Omental fat pad (tissue), 4 donors: ENCODE data around the gene CACNG6. TPM values are rescaled to one million over a fixed set of nuclear protein-coding genes. Genes with fewer than 3 reads are reported as not detected.
"Not testable (repeated sequence)": the region's sequence is repeated elsewhere in the genome, so short reads cannot be mapped to it uniquely, and the experiment has no call there.

Experiments
- ATAC-seq: fragments of 150-250 bp; one replicate; pipeline ENCODE4 v1.9.1; 2016; ENCODE audit warnings: mild to moderate bottlenecking, moderate library complexity; ENCODE audit not compliant: low FRiP score
- DNase-seq: peaks from one replicate; pipeline ENCODE4 v3.0.0-alpha.2; 2019; ENCODE audit warnings: low spot score
- CTCF ChIP-seq, 3 donors: fragments of 450-650 bp; IDR thresholded peaks; one replicate each; pipeline ENCODE4 v1.5.1; 2016 to 2017; ENCODE audit warnings: antibody characterized with exemption in 3 of 3, mild to moderate bottlenecking in 3 of 3, moderate library complexity in 2 of 3
- total RNA-seq, 4 donors: library from RNA; depleted of rRNA; stranded (reverse); fragments of >200 nt; gene quantifications; one replicate each; pipeline ENCODE4 v1.1.0, GENCODE V29; 2016

Gene CACNG6
- total RNA-seq, 4 donors from 2014 or later = not detected

DNA sequence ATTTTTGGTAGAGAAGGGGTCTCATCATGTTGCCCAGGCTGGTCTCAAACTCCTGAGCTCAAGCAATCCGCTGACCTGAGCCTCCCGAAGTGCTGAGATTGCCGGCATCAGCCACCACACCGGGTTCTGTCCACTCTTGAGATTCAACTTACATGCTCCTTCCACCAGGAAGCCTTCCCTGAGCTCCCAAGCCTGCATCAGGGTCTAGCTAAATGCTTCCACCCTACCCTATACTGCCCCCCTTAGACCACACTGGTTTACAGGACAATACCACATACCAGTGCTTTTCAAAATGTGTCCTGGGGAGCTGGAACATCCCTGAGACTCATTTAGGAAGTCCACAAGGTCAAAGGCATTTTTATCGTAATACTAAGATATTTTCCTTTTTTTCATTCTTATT lies 43.8 kb upstream of the CACNG6 start:
- TF ChIP-seq CTCF (IDR thresholded peaks at IDR 0.05) = no peak
- ATAC-seq (no peak), DNase-seq (no peak)

DNA sequence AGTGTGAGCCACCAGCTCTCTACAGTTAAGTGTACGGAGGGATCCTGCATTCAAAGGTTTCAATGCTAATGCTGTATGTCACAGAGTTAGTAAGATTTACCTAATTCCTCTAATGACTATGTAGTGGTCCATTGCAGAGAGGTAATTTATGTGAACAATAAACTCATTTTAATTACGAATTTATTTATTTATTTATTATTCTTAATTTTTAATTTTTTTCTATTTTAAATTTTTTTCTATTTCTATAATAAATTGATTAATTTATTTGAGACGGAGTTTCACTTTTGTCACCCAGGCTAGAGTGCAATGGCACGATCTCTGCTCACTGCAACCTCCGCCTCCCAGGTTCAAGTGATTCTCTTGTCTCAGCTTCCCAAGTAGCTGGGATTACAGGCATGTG lies 42.8 kb upstream of the CACNG6 start:
- not testable (repeated sequence) for DNase-seq, ATAC-seq

DNA sequence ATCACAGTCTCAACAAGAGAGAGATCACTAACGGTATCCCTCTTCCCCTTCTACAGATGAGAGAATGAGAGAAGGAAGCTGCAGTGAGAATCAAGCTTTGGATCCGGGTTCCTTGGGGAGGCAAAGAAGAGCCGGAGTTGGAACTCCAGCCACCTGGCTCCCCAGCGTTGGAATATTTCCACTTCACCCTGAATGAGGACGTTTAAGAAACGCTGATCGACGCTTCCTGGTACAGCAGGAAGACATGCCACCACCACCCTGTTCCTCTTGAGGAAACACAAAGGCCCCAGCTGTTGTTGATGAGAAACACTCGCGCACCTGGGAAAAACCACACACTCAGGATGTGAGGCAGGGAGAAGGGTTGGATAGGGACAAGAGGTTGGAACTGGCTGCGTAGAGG lies 40.0 kb upstream of the CACNG6 start:
- no peak for TF ChIP-seq CTCF (IDR thresholded peaks at IDR 0.05)
- DNase-seq = no peak

DNA sequence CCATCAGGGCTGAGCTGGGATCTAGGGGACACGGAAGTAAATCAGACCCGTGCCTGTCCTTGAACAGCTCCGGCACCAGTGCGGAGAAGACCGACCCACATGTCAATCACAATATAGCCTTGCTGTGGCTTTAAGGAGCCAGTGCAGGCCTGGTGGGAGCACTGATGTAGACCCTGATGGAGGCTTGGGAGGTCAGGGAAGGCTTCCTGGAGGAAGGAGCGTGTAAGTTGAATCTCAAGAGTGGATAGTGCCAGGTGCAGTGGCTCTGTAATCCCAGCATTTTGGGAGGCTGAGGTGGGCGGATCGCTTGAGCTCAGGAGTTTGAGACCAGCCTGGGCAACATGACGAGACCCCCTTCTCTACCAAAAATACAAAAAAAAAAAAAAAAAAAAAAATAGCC lies 39.5 kb upstream of the CACNG6 start:
- ATAC-seq = no peak
- no peak for DNase-seq
- no peak for TF ChIP-seq CTCF (IDR thresholded peaks at IDR 0.05)

More for the DNA sequence above, 40.0 kb upstream of the CACNG6 start:
- ATAC-seq = no peak

DNA sequence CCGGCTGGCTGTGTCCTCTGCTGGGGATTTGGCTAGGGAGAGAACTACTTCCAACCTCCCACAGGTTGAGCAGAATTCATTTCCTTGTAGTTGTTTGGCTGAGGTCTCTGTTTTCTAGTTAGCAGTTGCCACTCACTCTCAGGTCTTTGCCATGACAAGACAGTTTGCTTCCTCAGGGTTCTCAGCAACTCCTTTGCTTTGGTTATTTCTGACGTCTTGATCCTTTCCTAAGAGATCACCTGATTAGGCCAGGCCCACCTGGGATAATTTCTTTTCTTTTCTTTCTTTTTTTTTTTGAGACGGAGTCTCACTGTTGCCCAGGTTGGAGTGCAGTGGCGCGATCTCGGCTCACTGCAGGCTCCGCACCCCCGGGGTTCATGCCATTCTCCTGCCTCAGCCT lies 38.1 kb upstream of the CACNG6 start:
- TF ChIP-seq CTCF (IDR thresholded peaks at IDR 0.05) = no peak
- DNase-seq (no peak), ATAC-seq (no peak)

GRCh38 chr19:53957448-53958167 lies 33.8 kb upstream of the CACNG6 start:
- TF ChIP-seq CTCF (IDR thresholded peaks at IDR 0.05) = no peak
- no peak for DNase-seq
- no peak for ATAC-seq

- no peak for TF ChIP-seq CTCF (IDR thresholded peaks at IDR 0.05)
- ATAC-seq (no peak), DNase-seq (no peak)
Measured at GRCh38 chr19:53958168-53958571, 33.3 kb upstream of the CACNG6 start.
